Aorta (tissue), 5 donors: ENCODE data around the gene MLST8. TPM values are rescaled to one million over a fixed set of nuclear protein-coding genes. Genes with fewer than 3 reads are reported as not detected.

Source experiments
- ATAC-seq: fragments of 200-7000 bp; cut with Tn5 transposase; one replicate; pipeline ENCODE4 v1.9.1; 2022; ENCODE audit warnings: moderate library complexity; ENCODE audit not compliant: low FRiP score
- DNase-seq, 2 donors: peaks; one replicate each; pipeline ENCODE4 v3.0.0-alpha.2; 2020
- H3K27ac ChIP-seq, 2 donors: one replicate each; pipeline ENCODE4 v1.5.1; 2013; ENCODE audit warnings: low read length in 2 of 2, mild to moderate bottlenecking in 2 of 2, moderate library complexity in 2 of 2, control low read depth in 1 of 2, inconsistent platforms in 1 of 2, low read depth in 1 of 2
- H3K27me3 ChIP-seq, 2 donors: one replicate each; pipeline ENCODE4 v1.6.1; 2013; ENCODE audit warnings: control low read depth in 1 of 2, low read length in 1 of 2, mild to moderate bottlenecking in 1 of 2, moderate library complexity in 1 of 2; ENCODE audit not compliant: insufficient read depth in 2 of 2, control insufficient read depth in 1 of 2
- H3K36me3 ChIP-seq, 2 donors: one replicate each; pipeline ENCODE4 v1.6.1; 2013; ENCODE audit warnings: control low read depth in 1 of 2, low read length in 1 of 2, mild to moderate bottlenecking in 1 of 2; ENCODE audit not compliant: insufficient read depth in 2 of 2, control insufficient read depth in 1 of 2
- H3K4me1 ChIP-seq, 2 donors: one replicate each; pipeline ENCODE4 v1.6.1; 2013; ENCODE audit warnings: low read length in 2 of 2, control low read depth in 1 of 2, mild to moderate bottlenecking in 1 of 2, moderate library complexity in 1 of 2; ENCODE audit not compliant: insufficient read depth in 2 of 2, control insufficient read depth in 1 of 2
- H3K4me3 ChIP-seq, 2 donors: one replicate each; pipeline ENCODE4 v1.5.1; 2013; ENCODE audit warnings: low read length in 2 of 2, control low read depth in 1 of 2, mild to moderate bottlenecking in 1 of 2
- H3K9me3 ChIP-seq: one replicate; pipeline ENCODE4 v1.6.1; 2013; ENCODE audit warnings: mild to moderate bottlenecking, low read length; ENCODE audit not compliant: control insufficient read depth
- WGBS, 2 donors: extraction: QIAGEN DNeasy Blood & Tissue Kit; methylation state at CpG; one replicate each; pipeline ENCODE4 v1.1.7; 2013; 5-methylcytosine and 5-hydroxymethylcytosine counted together
- intact Hi-C, 2 donors: fragments of 100-400 bp; cut with DNase I; formaldehyde crosslinking; loops; one replicate each; pipeline versions ENCODE4 v1.14.2 to v1.15.0; 2022
- polyA plus RNA-seq, 2 donors: library from polyadenylated mRNA; stranded (reverse); fragments of 200-250 nt; gene quantifications; one replicate each; pipeline ENCODE4 v1.2.3, GENCODE V29; 2013
- total RNA-seq, 2 donors: library from RNA; stranded (reverse); fragmentation: NEBNext Ultra II Directional; extraction: Animal tissue kit (Norgen Biotek cat#: 25700); gene quantifications; one replicate each; pipeline ENCODE4 v1.2.1, GENCODE V29; 2021
- donor health status: healthy with polysubstance abuse.
- donor health status: Bipolar disorder and iron deficiency.
- donor health status: DM: no; HTN: no; CAD: no.
- donor health status: DM: no; HTN: no; CAD: no.
- donor health status: DM: yes; HTN: yes; CAD: no.

Gene MLST8
- total and polyA plus RNA-seq, 4 donors = 14.1 to 50.7 (median 21.8) TPM

DNA sequence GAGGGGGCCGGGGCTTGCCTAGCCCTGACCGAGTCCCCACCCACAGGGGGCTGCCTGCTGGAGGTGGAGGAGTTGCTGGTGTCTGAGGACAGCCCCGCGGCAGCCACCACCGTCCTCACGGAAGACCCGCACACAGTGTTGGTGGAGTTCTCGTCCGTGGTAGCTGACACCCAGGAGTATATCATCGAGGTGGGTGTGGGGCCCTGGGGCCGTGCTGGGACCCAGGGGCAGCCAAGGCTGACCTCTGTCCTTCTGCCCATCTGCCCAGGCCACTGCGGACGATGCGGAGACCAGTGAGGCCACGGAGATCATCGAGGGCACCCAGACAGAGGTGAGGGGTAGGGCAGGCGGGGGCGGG is 29.5 kb downstream of the MLST8 start:
- H3K27me3 ChIP-seq = no peaks in the 10 kb centered on the region
- WGBS, 2 donors = 92 to 97% methylated on average over 18 of the region's 18 CpGs
- DNase-seq = no peak
- no peak overlapping the region for H3K27ac ChIP-seq
- no peak overlapping the region for H3K4me3 ChIP-seq
- intact Hi-C loops = no loop called here
- H3K36me3 ChIP-seq = peaks cover 0 to 7% of the 10 kb centered on the region in 2 donors
- H3K4me1 ChIP-seq = no peaks in the 10 kb centered on the region
- H3K9me3 ChIP-seq = no peaks in the 10 kb centered on the region
- no peak for ATAC-seq

DNA sequence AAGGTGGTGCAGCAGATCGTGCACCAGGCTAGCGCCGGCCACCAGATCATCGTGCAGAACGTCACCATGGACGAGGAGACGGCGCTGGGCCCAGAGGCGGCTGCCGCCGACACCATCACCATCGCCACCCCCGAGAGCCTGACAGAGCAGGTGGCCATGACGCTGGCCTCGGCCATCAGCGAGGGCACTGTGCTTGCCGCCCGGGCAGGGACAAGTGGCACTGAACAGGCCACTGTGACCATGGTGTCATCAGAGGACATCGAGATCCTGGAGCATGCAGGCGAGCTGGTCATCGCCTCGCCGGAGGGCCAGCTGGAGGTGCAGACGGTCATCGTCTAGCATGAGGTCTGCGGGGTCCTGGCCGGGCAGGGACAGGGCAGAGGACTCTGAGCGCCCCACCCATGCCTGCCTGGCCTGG is 30.0 kb downstream of the MLST8 start:
- no peaks in the 10 kb centered on the region for H3K27me3 ChIP-seq
- H3K4me3 ChIP-seq = no peak overlapping the region
- ATAC-seq (no peak), DNase-seq (no peak)
- no peaks in the 10 kb centered on the region for H3K4me1 ChIP-seq
- peaks cover 0 to 5% of the 10 kb centered on the region in 2 donors for H3K36me3 ChIP-seq
- no peaks in the 10 kb centered on the region for H3K9me3 ChIP-seq
- H3K27ac ChIP-seq = no peak overlapping the region
- intact Hi-C loops = no loop called here
- 93 to 95% methylated on average over 28 of the region's 28 CpGs for WGBS, 2 donors

DNA sequence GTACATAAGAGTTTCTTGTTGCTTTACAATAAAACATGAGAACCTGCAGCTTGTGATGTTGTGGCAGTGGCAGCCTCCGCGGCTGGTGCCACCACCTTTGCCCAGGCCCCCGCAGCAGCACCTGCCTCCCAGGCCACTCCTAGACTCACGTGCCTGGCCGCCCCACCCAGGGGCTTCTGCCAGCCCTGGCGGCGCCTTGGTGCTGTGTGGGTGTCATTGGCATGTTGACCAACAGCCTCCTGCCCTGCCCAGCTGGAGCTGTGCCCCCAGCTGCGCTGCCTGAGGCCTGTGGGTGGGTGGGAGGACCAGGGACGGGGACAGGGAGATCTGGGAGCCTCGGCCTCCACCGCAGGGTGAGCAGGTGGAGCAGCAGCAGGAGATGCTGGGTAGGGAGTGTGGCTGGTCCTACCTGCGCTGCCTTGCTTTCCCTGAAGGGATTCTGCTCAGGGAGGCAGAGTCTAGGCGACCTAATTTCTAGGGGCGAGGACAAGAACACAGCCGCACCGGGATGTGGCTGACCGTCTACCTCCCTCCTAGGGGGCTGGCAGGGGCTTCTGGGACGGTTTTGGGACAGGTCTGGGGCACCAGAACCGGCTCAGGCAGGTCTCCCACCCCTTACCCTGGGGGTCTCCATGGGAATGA is 30.6 kb downstream of the MLST8 start:
- Histone ChIP-seq H3K4me1 (no peaks in the 10 kb centered on the region), H3K36me3 (peaks cover 0 to 5% of the 10 kb centered on the region in 2 donors), H3K27ac (no peak overlapping the region), H3K4me3 (no peak overlapping the region), H3K9me3 (no peaks in the 10 kb centered on the region), H3K27me3 (no peaks in the 10 kb centered on the region)
- intact Hi-C loops = no loop called here
- DNase-seq = no peak
- 69 to 74% methylated on average over 19 of the region's 19 CpGs for WGBS, 2 donors
- no peak for ATAC-seq

DNA sequence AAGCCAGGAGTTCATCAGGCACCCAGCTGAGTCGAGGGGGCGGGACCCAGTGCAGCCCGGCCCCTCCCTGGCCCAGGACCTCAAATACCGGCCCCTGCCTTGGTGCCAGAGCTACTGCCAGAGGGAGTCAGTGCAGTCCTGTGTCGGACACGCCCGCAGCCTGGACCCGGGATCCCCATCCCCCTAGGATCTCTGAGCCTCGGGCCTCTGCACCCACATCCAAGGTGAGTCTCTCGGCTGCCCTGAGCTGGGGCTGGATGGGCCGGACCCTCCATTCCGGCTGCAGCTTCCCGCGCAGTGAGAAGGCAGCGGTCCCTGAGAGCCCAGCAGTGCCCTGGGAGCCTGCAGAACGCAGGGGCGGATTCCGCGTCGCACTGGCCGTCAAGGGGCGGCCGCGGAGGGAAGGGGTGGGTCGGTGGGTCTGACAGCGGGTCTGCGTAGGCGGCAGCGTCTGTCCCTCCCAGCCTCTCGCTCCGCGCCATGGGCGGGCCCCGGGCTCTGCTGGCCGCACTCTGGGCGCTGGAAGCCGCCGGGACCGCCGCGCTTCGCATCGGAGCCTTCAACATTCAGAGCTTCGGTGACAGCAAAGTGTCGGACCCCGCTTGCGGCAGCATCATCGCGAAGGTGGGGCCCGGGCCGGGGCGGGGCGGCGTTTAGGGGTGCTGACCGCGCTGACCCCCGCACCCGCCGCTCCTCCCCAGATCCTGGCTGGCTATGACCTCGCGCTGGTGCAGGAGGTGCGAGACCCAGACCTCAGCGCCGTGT is 31.3 kb downstream of the MLST8 start, which contains the start of gene DNASE1L2:
Gene DNASE1L2, plus strand, starts transcription at position 108 of the 765 bp plus-strand sequence. Its CDS starts 373 bp downstream, at position 481.
- peak in 1 of 2 donors; percentile 65 for DNase-seq
- 2 to 3% methylated on average over 54 to 64 of the region's 64 CpGs for WGBS, 2 donors
- peaks cover 0 to 5% of the 10 kb centered on the region in 2 donors for H3K36me3 ChIP-seq
- peak; percentile 33 for ATAC-seq
- H3K4me3 ChIP-seq = no peak within 1 kb of the TSS
- intact Hi-C loops = no loop called here
- no peaks in the 10 kb centered on the region for H3K27me3 ChIP-seq
- no peak within 1 kb of the TSS for H3K27ac ChIP-seq
- H3K4me1 ChIP-seq = no peaks in the 10 kb centered on the region
- H3K9me3 ChIP-seq = no peaks in the 10 kb centered on the region

DNA sequence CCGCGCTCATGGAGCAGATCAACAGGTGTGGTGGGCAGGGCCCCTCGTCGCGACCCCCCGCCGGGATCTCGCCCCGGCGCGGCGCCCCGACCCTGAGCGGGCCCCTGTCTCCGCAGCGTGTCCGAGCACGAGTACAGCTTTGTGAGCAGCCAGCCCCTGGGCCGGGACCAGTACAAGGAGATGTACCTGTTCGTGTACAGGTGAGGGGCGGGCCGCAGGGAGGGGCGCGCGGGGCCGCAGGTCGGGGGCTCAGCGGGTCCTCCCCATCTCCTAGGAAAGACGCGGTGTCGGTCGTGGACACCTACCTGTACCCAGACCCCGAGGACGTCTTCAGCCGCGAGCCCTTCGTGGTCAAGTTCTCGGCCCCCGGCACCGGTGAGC is 31.8 kb downstream of the MLST8 start:
- intact Hi-C loops = no loop called here
- 6 to 8% methylated on average over 40 of the region's 40 CpGs for WGBS, 2 donors
- Histone ChIP-seq H3K27ac (no peak overlapping the region), H3K4me1 (no peaks in the 10 kb centered on the region), H3K9me3 (no peaks in the 10 kb centered on the region), H3K4me3 (no peak overlapping the region), H3K27me3 (no peaks in the 10 kb centered on the region), H3K36me3 (peaks cover 0 to 5% of the 10 kb centered on the region in 2 donors)
- ATAC-seq (no peak), DNase-seq (no peak)

DNA sequence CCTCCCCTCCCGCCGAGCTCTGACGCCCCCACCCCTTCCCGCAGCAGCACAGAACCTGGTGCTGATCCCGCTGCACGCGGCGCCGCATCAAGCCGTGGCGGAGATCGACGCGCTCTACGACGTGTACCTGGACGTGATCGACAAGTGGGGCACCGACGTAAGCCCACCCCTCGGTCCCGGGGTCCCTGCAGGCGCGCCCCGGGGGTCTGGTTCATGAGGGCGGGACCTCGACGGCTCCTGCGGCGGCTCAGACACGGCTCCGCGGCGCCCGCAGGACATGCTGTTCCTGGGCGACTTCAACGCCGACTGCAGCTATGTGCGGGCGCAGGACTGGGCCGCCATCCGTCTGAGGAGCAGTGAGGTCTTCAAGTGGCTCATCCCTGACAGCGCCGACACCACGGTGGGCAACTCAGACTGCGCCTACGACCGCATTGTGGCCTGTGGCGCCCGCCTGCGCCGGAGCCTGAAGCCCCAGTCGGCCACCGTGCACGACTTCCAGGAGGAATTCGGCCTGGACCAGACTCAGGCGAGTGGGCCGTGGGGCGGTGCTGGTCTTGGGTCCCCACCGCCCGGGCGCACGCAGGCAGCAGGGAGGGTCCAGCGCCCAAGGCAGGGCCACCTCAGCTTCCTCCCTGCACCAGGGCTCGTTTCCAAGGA is 32.4 kb downstream of the MLST8 start:
- no peaks in the 10 kb centered on the region for H3K27me3 ChIP-seq

DNA sequence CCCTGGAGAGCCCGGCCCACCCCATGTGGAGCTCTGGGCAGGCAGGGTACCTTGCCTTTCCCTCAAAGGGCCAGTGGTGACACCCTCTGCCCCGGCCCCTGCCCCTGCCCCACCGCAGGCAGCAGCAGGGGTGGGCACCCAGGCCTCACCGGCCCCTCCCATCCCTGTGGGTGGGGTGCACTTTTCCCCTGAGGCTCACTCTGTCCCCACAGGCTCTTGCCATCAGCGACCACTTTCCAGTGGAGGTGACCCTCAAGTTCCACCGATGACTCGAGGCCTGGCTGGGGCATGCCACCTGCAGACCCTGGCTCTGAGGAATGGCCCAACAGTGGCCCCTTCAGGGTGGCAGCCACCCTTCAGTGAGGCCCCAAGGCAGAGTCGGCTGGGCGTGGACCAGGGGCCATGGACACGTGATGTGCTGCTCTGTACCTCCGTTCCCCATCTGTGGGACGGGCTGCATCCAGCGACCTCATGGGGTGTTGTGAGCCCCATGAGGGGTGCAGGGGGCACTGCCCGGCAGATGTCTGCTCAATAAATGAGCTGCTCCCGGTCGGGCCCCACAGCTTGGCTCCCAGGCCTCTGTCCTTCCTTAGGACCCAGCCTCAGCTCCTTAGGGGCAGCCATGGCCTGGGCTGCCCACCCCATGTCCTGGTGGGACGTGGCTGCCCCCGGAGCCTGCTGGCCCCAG is 33.0 kb downstream of the MLST8 start:
- no peak for DNase-seq

More for the DNA sequence above, 32.4 kb downstream of the MLST8 start:
- no peak overlapping the region for H3K27ac ChIP-seq
- H3K4me3 ChIP-seq = no peak overlapping the region
- DNase-seq (no peak), ATAC-seq (no peak)
- peaks cover 0 to 7% of the 10 kb centered on the region in 2 donors for H3K36me3 ChIP-seq
- WGBS, 2 donors = 36 to 39% methylated on average over 56 to 65 of the region's 65 CpGs
- H3K9me3 ChIP-seq = no peaks in the 10 kb centered on the region
- no peaks in the 10 kb centered on the region for H3K4me1 ChIP-seq
- intact Hi-C loops = no loop called here

DNA sequence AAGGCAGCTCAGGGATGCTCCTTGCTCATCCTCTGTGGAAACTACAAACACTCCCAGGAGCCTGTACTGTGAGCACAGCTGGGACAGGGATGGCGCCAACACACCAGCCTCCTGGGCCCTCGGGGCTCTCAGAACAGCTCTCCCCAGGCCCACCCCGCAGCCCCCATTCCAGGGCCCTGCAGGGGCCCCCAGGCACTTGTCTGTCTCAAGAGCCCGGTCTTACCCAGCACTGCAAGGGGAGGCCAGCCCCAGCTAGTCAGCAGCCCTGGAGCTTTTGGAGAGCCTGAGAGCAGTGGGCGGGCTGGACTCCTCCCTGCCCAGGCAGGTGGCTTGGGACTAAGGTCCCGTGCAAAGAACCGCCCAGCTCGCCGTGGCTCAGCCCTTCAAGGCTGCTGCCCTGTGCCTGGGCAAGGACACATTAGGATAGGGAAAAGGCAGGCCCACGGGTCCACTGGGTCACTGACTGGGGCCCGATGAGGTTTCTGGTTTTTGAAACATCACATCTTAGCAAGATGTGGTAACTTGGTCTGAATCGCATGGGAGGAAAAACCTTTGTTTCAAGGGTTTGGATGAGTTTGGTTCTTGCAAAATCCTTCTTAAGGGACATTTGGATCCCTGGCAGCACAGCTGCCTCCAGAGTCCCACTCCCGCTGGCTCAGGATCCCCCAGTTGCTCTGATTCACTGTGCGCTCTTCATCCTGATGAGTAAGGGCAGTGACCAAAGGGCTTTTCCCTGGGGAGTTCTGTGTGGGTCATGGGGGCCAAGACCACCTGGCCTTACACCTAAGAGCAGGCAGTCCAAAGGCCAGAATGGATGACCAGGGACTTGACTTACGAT is 33.8 kb downstream of the MLST8 start:
- Histone ChIP-seq H3K4me3 (no peak overlapping the region), H3K4me1 (no peaks in the 10 kb centered on the region), H3K36me3 (peaks cover 0 to 7% of the 10 kb centered on the region in 2 donors), H3K9me3 (no peaks in the 10 kb centered on the region), H3K27me3 (no peaks in the 10 kb centered on the region), H3K27ac (no peak overlapping the region)
- WGBS, 2 donors = 83 to 86% methylated on average over 15 of the region's 15 CpGs
- no peak for ATAC-seq
- intact Hi-C loops = no loop called here
- DNase-seq = no peak

More for the DNA sequence above, 33.0 kb downstream of the MLST8 start:
- intact Hi-C loops = no loop called here
- Histone ChIP-seq H3K4me1 (no peaks in the 10 kb centered on the region), H3K9me3 (no peaks in the 10 kb centered on the region), H3K36me3 (peaks cover 0 to 8% of the 10 kb centered on the region in 2 donors), H3K27me3 (no peaks in the 10 kb centered on the region), H3K4me3 (no peak overlapping the region), H3K27ac (no peak overlapping the region)
- no peak for ATAC-seq
- 74 to 79% methylated on average over 18 of the region's 18 CpGs for WGBS, 2 donors
